HG02610 (cell line): Measurements from ENCODE around the gene TNIP2.
"Not testable (repeated sequence)": the region's sequence is repeated elsewhere in the genome, so short reads cannot be mapped to it uniquely, and the experiment has no call there.

Experiments
- ATAC-seq: cut with Tn5 transposase; IDR thresholded peaks from one replicate; pipeline ENCODE4 v1.9.1; 2021; ENCODE audit warnings: mild to moderate bottlenecking, moderate library complexity; ENCODE audit not compliant: unreplicated experiment

TNIP2 gene

GRCh38 chr4:2794486-2795299, 38.6 kb upstream of the TNIP2 start:
- ATAC-seq = no peak

GRCh38 chr4:2793586-2794485, 37.7 kb upstream of the TNIP2 start:
- ATAC-seq = no peak

- no peak for ATAC-seq
Measured at GRCh38 chr4:2792711-2793585, 36.8 kb upstream of the TNIP2 start, which contains the start of gene SH3BP2. TSS of gene SH3BP2 (plus strand) at chr4:2793085. CDS start at chr4:2820618, 27,533 bp downstream.

- no peak for ATAC-seq
Measured at GRCh38 chr4:2792396-2792710, 36.2 kb upstream of the TNIP2 start.

- ATAC-seq = no peak
Measured at GRCh38 chr4:2791518-2792395, 35.6 kb upstream of the TNIP2 start.

- ATAC-seq = no peak
Measured at GRCh38 chr4:2790583-2791517, 34.7 kb upstream of the TNIP2 start.

GRCh38 chr4:2789793-2790582, 33.9 kb upstream of the TNIP2 start:
- no peak for ATAC-seq

- no peak for ATAC-seq
Measured at GRCh38 chr4:2789351-2789750, 33.2 kb upstream of the TNIP2 start.

GRCh38 chr4:2788532-2789103, 32.5 kb upstream of the TNIP2 start:
- no peak for ATAC-seq

GRCh38 chr4:2788101-2788500, 32.0 kb upstream of the TNIP2 start:
- ATAC-seq = no peak

GRCh38 chr4:2787230-2788100, 31.3 kb upstream of the TNIP2 start:
- ATAC-seq = peak; percentile 61

- ATAC-seq = no peak
Measured at GRCh38 chr4:2786794-2787229, 30.7 kb upstream of the TNIP2 start.

- ATAC-seq = no peak
Measured at GRCh38 chr4:2786152-2786671, 30.1 kb upstream of the TNIP2 start.

- ATAC-seq = no peak
Measured at GRCh38 chr4:2785613-2786012, 29.5 kb upstream of the TNIP2 start.

- no peak for ATAC-seq
Measured at GRCh38 chr4:2783790-2784189, 27.7 kb upstream of the TNIP2 start.

GRCh38 chr4:2781911-2782310, 25.8 kb upstream of the TNIP2 start:
- ATAC-seq = no peak

- ATAC-seq = not testable (repeated sequence)
Measured at GRCh38 chr4:2780643-2781042, 24.5 kb upstream of the TNIP2 start.
